Pancreas (tissue), 10 donors: ENCODE results near the gene SSBP3. TPM values are rescaled to one million over a fixed set of nuclear protein-coding genes. Genes with fewer than 3 reads are reported as not detected.

ENCODE experiments used
- ATAC-seq, 4 donors: fragments of 200-7000 bp; cut with Tn5 transposase; one replicate each; pipeline versions ENCODE4 v1.8.0 to v1.9.1; 2020; ENCODE audit warnings: mild to moderate bottlenecking in 4 of 4, moderate library complexity in 4 of 4
- DNase-seq, 6 donors: peaks; one replicate each; pipeline ENCODE4 v3.0.0-alpha.2; 2020
- FAIRE-seq: peaks from 2 replicates; lab custom pipeline; 2012; peaks lifted over from hg19 to GRCh38; lab: Jason Lieb, UNC
- H3K27ac ChIP-seq, 4 donors: fragments of 200-600 bp; sonication (generic); 1 replicate in 3 of 4; 2 replicates in 1 of 4; pipeline versions ENCODE4 v1.5.0 to v1.8.0; 2020
- H3K27me3 ChIP-seq, 4 donors: fragments of 200-600 bp; one replicate each; pipeline ENCODE4 v1.8.0; 2021
- H3K36me3 ChIP-seq, 3 donors: fragments of 200-600 bp; sonication (generic) in 1 of 3; one replicate each; pipeline versions ENCODE4 v1.5.0 to v1.8.0; 2020 to 2021
- H3K4me1 ChIP-seq, 3 donors: fragments of 200-600 bp; one replicate each; pipeline ENCODE4 v1.8.0; 2021
- H3K4me3 ChIP-seq, 4 donors: fragments of 200-600 bp; sonication (generic) in 2 of 4; one replicate each; pipeline versions ENCODE4 v1.5.0 to v1.8.0; 2020 to 2021
- H3K9me3 ChIP-seq, 4 donors: fragments of 200-600 bp; one replicate each; pipeline ENCODE4 v1.8.0; 2021
- WGBS, 2 donors: extraction: QIAGEN DNeasy Blood & Tissue Kit; methylation state at CpG; one replicate each; pipeline ENCODE4 v1.1.7; 2013; 5-methylcytosine and 5-hydroxymethylcytosine counted together
- intact Hi-C, 3 donors: fragments of 100-400 bp; cut with DNase I; formaldehyde crosslinking; loops; one replicate each; pipeline versions ENCODE4 v1.11.1 to v1.14.2; 2022
- polyA plus RNA-seq, 2 donors: library from polyadenylated mRNA; stranded (reverse); fragments of 200-250 nt; gene quantifications; one replicate each; pipeline ENCODE4 v1.2.3, GENCODE V29; 2013
- total RNA-seq, 6 donors: library from RNA; stranded (reverse); fragmentation: NEBNext Ultra II Directional in 4 of 6; extraction: Animal tissue kit (Norgen Biotek cat#: 25700) in 4 of 6; gene quantifications; one replicate each; pipeline versions ENCODE4 v1.2.1 to v1.2.4, GENCODE V29; 2021 to 2023
- TF ChIP-seq, protein P1 (sequence below), 4 donors: fragments of 200-600 bp; sonication (generic) in 3 of 4; IDR thresholded peaks; one replicate each; pipeline versions ENCODE4 v1.5.0 to v1.8.0; 2021; ENCODE audit warnings: antibody characterized with exemption in 4 of 4
- donor health status: healthy with polysubstance abuse.
- donor health status: DM: no; HTN: no; CAD: no; lungs with moderate emphysema.
- donor health status: DM: no; HTN: no; CAD: no.
- donor health status: control.
- donor health status: control.
- donor health status: Bipolar disorder and iron deficiency.
- donor health status: DM: yes; HTN: yes; CAD: no.
- donor health status: DM: no; HTN: no; CAD: no.
- donor health status: DM: no; HTN: no; CAD: no.
- donor health status: DM: yes; HTN: yes; CAD: no.

The SSBP3 gene
- total and polyA plus RNA-seq, 8 donors, result 16.4 to 31.0 (median 22.9) TPM

DNA sequence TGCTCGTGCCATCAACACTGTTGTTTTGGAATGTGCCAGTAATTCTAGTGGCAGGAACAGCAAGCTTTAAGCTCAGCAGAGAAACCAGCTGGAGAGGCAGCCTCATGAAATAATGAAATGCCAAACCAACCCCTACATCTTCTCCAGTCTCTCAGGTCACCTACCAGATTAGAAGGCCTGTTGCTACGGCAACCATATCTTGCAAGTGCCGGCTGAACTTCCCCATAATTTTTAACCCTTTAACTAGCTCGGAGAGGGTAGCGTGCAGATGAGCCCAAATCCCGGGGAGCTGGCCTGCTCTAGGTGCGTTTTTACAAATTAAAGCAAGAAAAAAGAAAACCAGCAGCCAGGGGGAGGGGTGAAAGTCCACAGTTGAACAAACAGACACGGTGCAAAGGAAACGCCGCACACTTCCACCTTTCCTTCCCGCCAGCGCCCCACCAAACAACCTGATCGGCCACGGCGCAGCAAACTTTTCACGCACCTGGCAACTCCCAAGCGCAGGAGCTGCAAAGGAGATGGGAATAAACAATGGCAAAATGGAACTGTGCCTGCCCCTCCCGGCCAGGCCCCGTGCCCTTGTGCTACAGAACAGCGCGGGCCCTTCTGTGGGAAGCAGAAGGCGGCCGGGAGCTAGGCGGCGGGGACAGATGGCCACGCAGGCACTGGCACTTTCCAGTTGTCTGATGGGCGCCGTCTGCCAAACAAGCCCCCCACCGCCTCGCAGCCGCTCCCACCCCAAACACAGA lies 50.1 kb downstream of the SSBP3 start:
- Histone ChIP-seq H3K36me3 (no peaks in the 10 kb centered on the region), H3K27me3 (no peaks in the 10 kb centered on the region), H3K4me3 (peak overlapping the region in 2 of 4 donors; percentile 18 to 40), H3K9me3 (no peaks in the 10 kb centered on the region), H3K4me1 (peaks cover 7 to 25% (median 15%) of the 10 kb centered on the region in 3 donors), H3K27ac (peak overlapping the region in 2 of 4 donors; percentile 3 to 22)
- TF ChIP-seq, protein P1, sequence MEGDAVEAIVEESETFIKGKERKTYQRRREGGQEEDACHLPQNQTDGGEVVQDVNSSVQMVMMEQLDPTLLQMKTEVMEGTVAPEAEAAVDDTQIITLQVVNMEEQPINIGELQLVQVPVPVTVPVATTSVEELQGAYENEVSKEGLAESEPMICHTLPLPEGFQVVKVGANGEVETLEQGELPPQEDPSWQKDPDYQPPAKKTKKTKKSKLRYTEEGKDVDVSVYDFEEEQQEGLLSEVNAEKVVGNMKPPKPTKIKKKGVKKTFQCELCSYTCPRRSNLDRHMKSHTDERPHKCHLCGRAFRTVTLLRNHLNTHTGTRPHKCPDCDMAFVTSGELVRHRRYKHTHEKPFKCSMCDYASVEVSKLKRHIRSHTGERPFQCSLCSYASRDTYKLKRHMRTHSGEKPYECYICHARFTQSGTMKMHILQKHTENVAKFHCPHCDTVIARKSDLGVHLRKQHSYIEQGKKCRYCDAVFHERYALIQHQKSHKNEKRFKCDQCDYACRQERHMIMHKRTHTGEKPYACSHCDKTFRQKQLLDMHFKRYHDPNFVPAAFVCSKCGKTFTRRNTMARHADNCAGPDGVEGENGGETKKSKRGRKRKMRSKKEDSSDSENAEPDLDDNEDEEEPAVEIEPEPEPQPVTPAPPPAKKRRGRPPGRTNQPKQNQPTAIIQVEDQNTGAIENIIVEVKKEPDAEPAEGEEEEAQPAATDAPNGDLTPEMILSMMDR (IDR thresholded peaks at IDR 0.05), result no peak
- intact Hi-C loops, result no loop called here
- DNase-seq (peak in 5 of 6 donors; percentile 45 to 75 (median 60)), FAIRE-seq (no peak), ATAC-seq (peak; percentile 68 to 76 (median 72))
- WGBS, 2 donors, result 12 to 15% methylated on average over 31 of the region's 31 CpGs

DNA sequence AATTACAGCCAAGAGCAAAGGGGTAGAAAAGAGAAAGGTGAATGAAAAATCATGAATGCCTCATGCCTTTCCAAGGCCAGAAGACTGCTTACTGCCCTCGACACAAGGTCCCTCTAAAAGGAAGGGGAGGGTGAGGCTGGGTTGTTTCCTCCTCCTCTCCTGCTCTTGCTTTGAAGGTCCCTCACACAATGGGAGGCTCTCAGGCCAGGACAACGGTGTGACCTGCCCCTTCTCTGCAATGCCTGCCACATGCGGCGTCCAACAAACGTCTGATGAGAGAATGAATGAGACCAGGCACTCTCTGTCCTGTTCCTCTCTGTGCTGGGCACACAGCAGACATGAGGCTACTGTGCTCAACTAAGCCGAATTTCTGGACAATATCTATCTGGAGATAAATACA lies 51.3 kb downstream of the SSBP3 start:
- no peak for FAIRE-seq
- DNase-seq, result peak in 1 of 6 donors; percentile 27
- H3K4me3 ChIP-seq, result no peak overlapping the region
- H3K4me1 ChIP-seq, result peaks cover 7 to 21% (median 15%) of the 10 kb centered on the region in 3 donors
- ATAC-seq, result peak in 2 of 4 donors; percentile 11 to 13
- no peaks in the 10 kb centered on the region for H3K36me3 ChIP-seq
- intact Hi-C loops, result no loop called here
- no peaks in the 10 kb centered on the region for H3K27me3 ChIP-seq
- no peak overlapping the region for H3K27ac ChIP-seq
- WGBS, 2 donors, result 46 to 55% methylated on average over 6 of the region's 6 CpGs
- no peaks in the 10 kb centered on the region for H3K9me3 ChIP-seq
- TF ChIP-seq, protein P1 (IDR thresholded peaks at IDR 0.05), result no peak

DNA sequence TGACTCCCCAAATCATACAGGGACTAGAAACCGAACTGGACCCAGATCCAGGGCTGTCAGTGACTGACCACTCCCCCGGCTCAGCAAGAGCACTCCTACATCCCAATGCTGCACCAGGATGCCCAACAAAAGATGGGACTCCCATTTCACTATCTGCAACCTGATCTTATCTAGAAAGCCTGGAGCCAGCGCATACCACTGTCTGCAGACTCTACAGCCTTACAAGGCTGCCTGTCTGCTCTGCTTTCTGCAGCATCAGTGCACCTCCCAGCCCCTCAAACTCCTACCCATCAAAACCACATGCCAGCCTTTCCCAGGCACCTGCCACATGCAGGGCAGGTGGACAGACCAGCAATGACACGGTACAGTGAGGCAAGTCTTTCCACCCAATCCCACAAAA lies 52.2 kb downstream of the SSBP3 start:
- peaks cover 7 to 21% (median 15%) of the 10 kb centered on the region in 3 donors for H3K4me1 ChIP-seq
- no peaks in the 10 kb centered on the region for H3K36me3 ChIP-seq
- H3K4me3 ChIP-seq, result no peak overlapping the region
- H3K27me3 ChIP-seq, result no peaks in the 10 kb centered on the region
- 92 to 93% methylated on average over 4 of the region's 4 CpGs for WGBS, 2 donors
- no peak for ATAC-seq
- no peaks in the 10 kb centered on the region for H3K9me3 ChIP-seq
- FAIRE-seq, result no peak
- H3K27ac ChIP-seq, result no peak overlapping the region
- no peak for DNase-seq
- intact Hi-C loops, result no loop called here
- TF ChIP-seq, protein P1 (IDR thresholded peaks at IDR 0.05), result no peak

DNA sequence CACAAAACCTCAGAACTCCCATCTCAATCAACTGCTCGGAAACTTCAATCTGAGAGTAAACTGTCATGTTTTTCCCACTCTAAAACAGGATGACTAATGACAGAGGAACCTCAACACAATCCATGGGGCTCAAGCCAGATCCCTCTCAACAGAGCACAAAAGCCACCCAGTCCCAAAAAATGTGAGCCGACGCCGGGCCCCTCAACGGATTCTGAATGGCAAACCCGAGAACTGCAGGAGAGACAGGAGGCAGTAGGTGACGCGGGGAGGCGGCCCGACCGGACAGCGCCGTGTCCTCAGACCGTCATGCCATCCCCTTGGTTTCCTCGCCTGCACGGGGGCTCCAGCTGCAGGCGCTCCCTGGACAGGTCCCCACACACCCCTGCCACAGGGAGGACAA lies 53.4 kb downstream of the SSBP3 start:
- FAIRE-seq (no peak), ATAC-seq (no peak), DNase-seq (peak in 1 of 6 donors; percentile 45)
- TF ChIP-seq, protein P1 (IDR thresholded peaks at IDR 0.05), result no peak
- Histone ChIP-seq H3K9me3 (no peaks in the 10 kb centered on the region), H3K4me3 (no peak overlapping the region), H3K4me1 (peaks cover 7 to 28% (median 21%) of the 10 kb centered on the region in 3 donors), H3K27me3 (no peaks in the 10 kb centered on the region), H3K27ac (no peak overlapping the region), H3K36me3 (no peaks in the 10 kb centered on the region)
- intact Hi-C loops, result no loop called here
- 94% methylated on average over 17 of the region's 17 CpGs for WGBS, 2 donors

DNA sequence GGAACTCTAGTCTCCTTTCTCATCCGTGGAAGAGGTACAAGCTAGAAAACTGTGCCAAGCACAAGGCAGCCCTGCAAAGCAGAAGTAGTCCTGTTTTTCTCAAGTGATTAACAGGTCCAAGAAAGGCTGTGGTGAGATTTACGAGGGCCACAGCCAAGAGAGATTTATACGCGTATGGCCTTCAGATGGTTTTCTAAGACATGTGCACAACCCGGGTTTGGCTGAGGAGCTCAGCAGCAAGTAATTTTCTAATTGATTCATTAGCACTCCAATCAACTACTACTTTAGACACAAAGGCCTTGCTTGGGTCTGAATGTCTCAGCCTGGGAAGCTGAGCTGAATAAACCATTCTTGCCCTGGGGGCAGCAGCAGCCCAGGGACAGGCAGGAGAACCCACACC lies 55.8 kb downstream of the SSBP3 start:
- H3K9me3 ChIP-seq, result no peaks in the 10 kb centered on the region
- TF ChIP-seq, protein P1 (IDR thresholded peaks at IDR 0.05), result no peak
- H3K27ac ChIP-seq, result no peak overlapping the region
- no peaks in the 10 kb centered on the region for H3K27me3 ChIP-seq
- peaks cover 0 to 18% (median 11%) of the 10 kb centered on the region in 3 donors for H3K4me1 ChIP-seq
- WGBS, 2 donors, result 56 to 73% methylated on average over 5 of the region's 5 CpGs
- H3K4me3 ChIP-seq, result no peak overlapping the region
- FAIRE-seq (no peak), DNase-seq (no peak), ATAC-seq (no peak)
- H3K36me3 ChIP-seq, result no peaks in the 10 kb centered on the region
- intact Hi-C loops, result no loop called here
